ENCODE data around the gene LASP1NB.
A peak's percentile ranks its signal among the peaks of the same experiment; 100 is the strongest.
"Not testable (repeated sequence)": the region's sequence is repeated elsewhere in the genome, so short reads cannot be mapped to it uniquely, and the experiment has no call there.

The LASP1NB gene

DNA sequence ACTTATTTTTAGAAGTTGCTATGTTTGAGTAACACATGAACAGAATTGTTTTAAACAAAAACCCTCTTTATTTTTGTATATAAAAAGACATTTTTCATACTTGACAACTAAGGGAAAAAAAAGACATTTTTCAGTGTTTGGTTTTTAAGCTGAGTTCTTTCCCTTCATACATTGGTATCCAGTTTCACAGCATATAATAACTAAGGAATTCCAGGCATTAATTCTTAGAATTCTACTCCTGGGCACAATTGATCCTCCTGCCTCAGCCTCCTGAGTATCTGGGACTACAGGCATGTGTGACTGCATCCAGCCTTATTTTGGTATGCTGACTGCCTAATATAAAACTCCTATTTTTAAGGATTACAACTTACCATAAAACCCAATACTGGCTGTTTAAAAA is 33.3 kb downstream of the LASP1NB start:
- Mint-ChIP-seq H3K4me1 (no peaks in the 10 kb centered on the region), H3K27ac (no peak overlapping the region), H3K36me3 (no peaks in the 10 kb centered on the region), H3K4me3 (no peak overlapping the region), H3K9me3 (no peaks in the 10 kb centered on the region)
- no peak for ATAC-seq
- no peak for DNase-seq (ENCODE audit: low spot score in 2 of 2)

DNA sequence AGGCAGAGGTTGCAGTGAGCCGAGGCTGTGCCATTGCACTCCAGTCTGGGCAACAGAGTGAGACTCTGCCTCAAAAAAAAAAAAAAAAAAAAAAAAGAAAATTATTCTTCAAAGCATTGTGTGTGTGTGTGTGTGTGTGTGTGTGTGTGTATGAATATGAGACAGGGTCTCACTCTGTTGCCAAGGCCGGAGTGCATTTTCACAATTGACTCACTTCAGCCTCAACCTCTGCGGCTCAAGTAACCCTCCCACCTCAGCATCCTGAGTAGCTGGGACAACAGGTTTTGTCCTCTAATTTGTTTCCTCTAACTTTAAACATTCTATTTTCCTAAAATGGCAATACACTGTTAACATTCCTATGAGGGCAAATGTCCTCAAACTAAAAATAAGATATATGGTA is 34.1 kb downstream of the LASP1NB start:
- ATAC-seq (no peak), DNase-seq (ENCODE audit: low spot score in 2 of 2) (no peak)
- Mint-ChIP-seq H3K4me3 (no peak overlapping the region), H3K36me3 (no peaks in the 10 kb centered on the region), H3K9me3 (no peaks in the 10 kb centered on the region), H3K4me1 (no peaks in the 10 kb centered on the region), H3K27ac (no peak overlapping the region)

DNA sequence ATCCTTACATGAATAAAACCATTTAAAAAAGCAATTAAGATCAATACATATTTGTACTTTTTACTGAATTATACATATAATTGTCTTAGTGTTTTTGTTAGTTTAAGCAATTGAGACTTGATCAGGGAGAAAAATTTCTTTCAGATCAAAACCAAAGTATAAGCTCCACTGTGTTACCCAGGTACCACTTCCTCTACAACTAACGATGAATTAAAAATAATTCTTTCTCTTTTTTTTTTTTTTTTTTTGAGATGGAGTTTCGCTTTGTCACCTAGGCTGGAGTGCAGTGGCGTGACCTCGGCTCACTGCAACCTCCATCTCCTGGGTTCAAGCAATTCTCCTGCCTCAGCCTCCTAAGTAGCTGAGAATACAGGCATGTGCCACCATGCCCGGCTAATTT is 35.0 kb downstream of the LASP1NB start:
- no peaks in the 10 kb centered on the region for H3K36me3 Mint-ChIP-seq
- no peaks in the 10 kb centered on the region for H3K9me3 Mint-ChIP-seq
- H3K4me1 Mint-ChIP-seq, result no peaks in the 10 kb centered on the region
- ATAC-seq (no peak), DNase-seq (ENCODE audit: low spot score in 2 of 2) (no peak)
- H3K27ac Mint-ChIP-seq, result no peak overlapping the region
- no peak overlapping the region for H3K4me3 Mint-ChIP-seq

DNA sequence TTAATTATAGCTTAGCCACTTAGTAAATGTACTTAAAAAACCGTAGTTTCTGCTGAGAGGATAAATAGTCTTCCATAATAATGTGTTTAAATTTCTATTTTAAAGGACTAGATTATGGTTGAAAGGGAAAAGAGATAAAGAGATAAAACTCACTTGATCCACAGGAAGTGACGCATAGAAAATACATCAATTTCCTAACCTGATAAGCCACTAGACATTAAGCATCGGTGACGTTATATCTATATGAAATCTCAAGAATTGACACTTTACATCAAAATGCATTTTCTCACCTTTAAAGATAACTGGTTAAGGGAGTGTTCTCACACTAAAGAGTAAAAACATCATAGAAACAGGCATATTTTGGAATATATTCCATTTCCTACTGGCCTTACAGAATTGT is 36.0 kb downstream of the LASP1NB start:
- no peak overlapping the region for H3K4me3 Mint-ChIP-seq
- no peaks in the 10 kb centered on the region for H3K9me3 Mint-ChIP-seq
- no peaks in the 10 kb centered on the region for H3K4me1 Mint-ChIP-seq
- ATAC-seq, result no peak
- no peak for DNase-seq (ENCODE audit: low spot score in 2 of 2)
- H3K36me3 Mint-ChIP-seq, result no peaks in the 10 kb centered on the region
- no peak overlapping the region for H3K27ac Mint-ChIP-seq

DNA sequence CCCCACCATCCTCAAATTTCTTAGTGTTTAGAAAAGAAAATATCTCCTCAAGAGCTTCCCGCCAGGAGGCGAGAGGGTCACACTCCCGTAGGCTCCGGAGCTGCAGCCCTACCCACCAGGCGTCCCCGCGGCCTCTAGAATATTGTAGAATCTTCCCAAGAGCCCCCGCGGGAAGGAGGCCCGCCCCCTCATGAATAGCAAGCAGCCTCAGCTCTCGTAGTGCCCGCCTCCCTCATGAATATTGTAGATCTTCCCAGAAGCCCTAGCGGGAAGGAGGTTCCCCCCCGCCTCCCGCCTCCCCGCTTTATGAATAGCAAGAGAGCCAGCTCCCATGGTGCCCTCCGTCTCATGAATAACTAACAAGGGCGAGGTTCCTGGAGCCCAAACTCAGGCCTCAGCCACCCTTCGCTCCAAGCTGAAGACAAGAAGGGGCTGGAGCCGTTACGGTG is 41.9 kb downstream of the LASP1NB start, which contains the start of gene FBXO47:
TSS of gene FBXO47 (minus strand) at position 114 of the 449 bp plus-strand sequence. CDS start 4,378 bp downstream, outside the sequence.
- peak within 1 kb of the TSS; percentile 65 for H3K4me3 Mint-ChIP-seq
- DNase-seq (ENCODE audit: low spot score in 2 of 2) (peak; percentile 38 to 84), ATAC-seq (peak; percentile 98)
- no peaks in the 10 kb centered on the region for H3K9me3 Mint-ChIP-seq
- H3K36me3 Mint-ChIP-seq, result no peaks in the 10 kb centered on the region
- peak within 1 kb of the TSS; percentile 82 for H3K27ac Mint-ChIP-seq
- peaks cover 8% of the 10 kb centered on the region for H3K4me1 Mint-ChIP-seq

DNA sequence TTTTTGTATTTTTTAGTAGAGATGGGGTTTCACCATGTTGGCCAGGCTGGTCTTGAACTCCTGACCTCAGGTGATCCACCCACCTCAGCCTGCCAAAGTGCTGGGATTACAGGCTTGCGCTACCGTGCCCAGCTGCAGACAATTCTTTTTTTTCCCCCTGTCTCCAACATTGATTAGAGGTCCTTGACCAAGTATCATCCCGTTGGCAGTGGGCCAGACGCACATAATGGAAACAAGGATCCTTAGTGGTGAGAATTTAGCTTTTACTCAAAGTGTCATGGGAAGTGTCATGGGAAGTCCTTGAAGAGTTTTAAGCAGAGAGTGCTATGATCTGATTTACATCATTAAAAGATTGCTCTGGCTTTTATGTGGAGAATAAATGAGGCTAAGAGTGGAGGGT is 43.9 kb downstream of the LASP1NB start:
- no peak for DNase-seq (ENCODE audit: low spot score in 2 of 2)
- no peak overlapping the region for H3K27ac Mint-ChIP-seq
- no peaks in the 10 kb centered on the region for H3K9me3 Mint-ChIP-seq
- no peak overlapping the region for H3K4me3 Mint-ChIP-seq
- ATAC-seq, result no peak
- H3K36me3 Mint-ChIP-seq, result no peaks in the 10 kb centered on the region
- peaks cover 8% of the 10 kb centered on the region for H3K4me1 Mint-ChIP-seq

DNA sequence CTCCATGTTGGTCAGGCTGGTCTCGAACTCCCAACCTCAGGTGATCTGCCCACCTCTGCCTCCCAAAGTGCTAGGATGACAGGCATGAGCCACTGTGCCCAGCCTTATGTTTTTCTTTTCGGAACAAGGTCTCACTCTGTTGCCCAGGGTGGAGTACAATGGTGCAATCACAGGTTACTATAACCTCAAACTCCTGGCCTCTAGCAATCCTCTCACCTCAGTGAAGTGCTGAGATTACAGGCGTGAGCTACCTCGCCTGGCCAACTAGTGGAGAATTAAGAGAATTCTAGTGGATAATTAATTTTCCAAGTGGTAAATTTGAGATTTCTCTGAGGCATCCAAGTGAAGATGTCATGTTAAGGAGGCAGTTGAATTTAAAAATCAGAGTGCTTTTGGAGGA is 44.7 kb downstream of the LASP1NB start:
- no peak overlapping the region for H3K27ac Mint-ChIP-seq
- DNase-seq (ENCODE audit: low spot score in 2 of 2), result no peak
- H3K4me1 Mint-ChIP-seq, result peaks cover 8% of the 10 kb centered on the region
- no peak overlapping the region for H3K4me3 Mint-ChIP-seq
- no peaks in the 10 kb centered on the region for H3K36me3 Mint-ChIP-seq
- H3K9me3 Mint-ChIP-seq, result no peaks in the 10 kb centered on the region
- ATAC-seq, result no peak

DNA sequence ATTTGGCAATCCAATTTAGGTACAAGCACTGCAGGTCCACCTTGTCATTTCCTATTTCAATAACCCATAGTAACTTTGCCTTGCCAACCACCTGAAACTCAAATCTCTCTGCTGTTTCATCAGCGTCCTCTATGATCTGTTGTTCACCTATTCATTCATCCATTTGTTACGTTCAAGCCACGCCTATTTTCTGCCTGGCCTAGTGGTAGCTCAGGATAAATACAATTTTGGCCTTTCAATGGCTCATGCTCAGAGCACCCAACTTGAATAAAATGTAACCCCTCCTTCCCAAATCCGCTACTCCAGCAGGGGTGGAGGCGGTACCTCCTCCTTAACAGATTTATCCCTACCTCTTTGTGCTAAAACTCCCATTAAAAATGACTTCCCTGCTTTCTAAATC is 45.4 kb downstream of the LASP1NB start:
- DNase-seq (ENCODE audit: low spot score in 2 of 2) (no peak), ATAC-seq (no peak)
- Mint-ChIP-seq H3K9me3 (no peaks in the 10 kb centered on the region), H3K4me1 (peaks cover 8% of the 10 kb centered on the region), H3K36me3 (no peaks in the 10 kb centered on the region), H3K4me3 (no peak overlapping the region), H3K27ac (no peak overlapping the region)

DNA sequence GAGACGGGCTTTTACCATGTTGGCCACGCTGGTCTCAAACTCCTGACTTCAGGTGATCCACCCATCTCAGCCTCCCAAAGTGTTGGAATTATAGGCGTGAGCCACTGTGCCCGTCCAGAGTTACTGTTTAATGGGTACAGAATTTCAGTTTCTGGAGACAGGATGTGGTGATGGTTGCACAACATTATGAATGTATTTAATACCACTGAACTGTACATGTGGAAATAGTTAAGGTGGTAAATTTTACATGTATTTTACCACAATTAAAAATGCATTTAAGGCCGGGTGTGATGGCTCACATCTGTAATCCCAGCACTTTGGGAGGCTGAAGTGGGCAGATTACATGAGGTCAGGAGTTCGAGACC is 50.8 kb downstream of the LASP1NB start:
- DNase-seq (ENCODE audit: low spot score in 2 of 2); H3K4me3 Mint-ChIP-seq; H3K4me1 Mint-ChIP-seq; H3K36me3 Mint-ChIP-seq; H3K27ac Mint-ChIP-seq; H3K9me3 Mint-ChIP-seq: not testable (repeated sequence)
- ATAC-seq, result peak; percentile 60

DNA sequence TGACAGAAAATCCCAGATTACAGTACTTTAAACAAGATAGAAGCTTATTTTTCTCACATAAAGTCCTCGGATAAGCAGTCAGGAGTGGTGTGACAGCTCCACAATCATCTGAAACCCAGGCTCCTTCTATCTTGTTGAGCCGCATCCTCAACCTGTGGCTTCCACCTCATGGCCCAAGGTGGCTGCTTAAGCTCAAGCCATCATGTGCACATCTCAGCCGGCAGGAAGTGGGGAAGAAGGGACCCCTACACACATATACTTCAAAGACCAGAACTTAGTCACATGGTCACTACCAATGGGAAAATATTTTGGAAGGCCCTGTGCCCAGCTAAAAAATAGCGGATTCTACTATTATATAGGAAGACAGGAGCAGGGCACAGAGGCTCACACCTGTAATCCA is 52.8 kb downstream of the LASP1NB start:
- DNase-seq (ENCODE audit: low spot score in 2 of 2) (no peak), ATAC-seq (no peak)

More for the DNA sequence above, 52.8 kb downstream of the LASP1NB start:
- no peak overlapping the region for H3K4me3 Mint-ChIP-seq
- no peaks in the 10 kb centered on the region for H3K4me1 Mint-ChIP-seq
- H3K9me3 Mint-ChIP-seq, result no peaks in the 10 kb centered on the region
- H3K27ac Mint-ChIP-seq, result no peak overlapping the region
- H3K36me3 Mint-ChIP-seq, result no peaks in the 10 kb centered on the region
